AML-193 (cell line): Measurements from ENCODE around the gene COL6A2.
"Not testable (repeated sequence)": the region's sequence is repeated elsewhere in the genome, so short reads cannot be mapped to it uniquely, and the experiment has no call there.

Source experiments
- DNase-seq, 2 experiments: peaks; one replicate each; lab custom pipeline; 2025; lab: John Stamatoyannopoulos, UW

COL6A2 gene

DNA sequence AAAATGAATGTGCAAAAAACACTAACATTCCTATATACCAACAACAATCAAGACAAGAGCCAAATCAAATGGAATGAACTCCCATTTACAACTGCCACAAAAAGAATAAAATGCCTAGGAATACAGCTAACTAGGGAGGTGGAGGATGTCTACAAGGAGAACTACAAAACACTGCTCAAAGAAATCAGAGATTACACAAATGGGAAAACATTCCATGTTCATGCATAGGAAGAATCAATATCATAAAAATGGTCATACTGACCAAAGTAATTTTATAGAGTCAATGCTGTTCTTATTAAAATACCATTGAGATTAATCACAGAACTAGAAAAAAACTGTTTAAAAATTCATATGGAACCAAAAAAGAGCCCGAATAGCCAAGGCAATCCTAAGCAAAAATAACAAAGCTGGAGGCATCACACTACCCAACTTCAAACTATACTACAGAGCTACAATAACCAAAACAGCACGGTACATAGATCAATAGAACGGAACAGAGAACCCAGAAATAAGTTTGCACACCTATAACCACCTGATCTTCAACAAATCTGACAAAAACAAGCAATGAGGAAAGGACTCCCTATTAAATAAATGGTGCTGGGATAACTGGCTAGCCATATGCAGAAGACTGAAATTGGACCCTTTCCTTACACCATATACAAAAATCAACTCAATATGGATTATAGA is 78.7 kb downstream of the COL6A2 start:
- DNase-seq, result not testable (repeated sequence)

DNA sequence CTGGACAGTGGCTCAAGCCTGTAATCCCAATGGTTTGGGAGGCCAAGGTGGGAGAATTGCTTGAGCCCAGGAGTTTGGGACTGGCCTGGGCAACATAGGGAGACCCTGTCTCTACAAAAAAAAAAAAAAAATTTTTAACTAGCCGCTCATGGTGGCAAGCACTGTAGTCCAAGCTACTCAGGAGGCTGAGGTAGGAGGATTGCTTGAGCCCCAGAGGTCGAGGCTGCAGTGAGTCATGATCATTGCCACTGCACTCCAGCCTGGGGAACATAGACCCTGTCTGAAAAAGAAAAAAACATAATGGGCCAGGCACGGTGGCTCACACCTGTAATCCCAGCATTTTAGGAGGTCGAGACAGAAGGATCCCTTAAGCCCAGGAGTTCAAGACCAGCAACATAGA is 81.0 kb downstream of the COL6A2 start:
- no peak for DNase-seq
